ENCODE measurements around the gene ZNF391. TPM values are rescaled to one million over a fixed set of nuclear protein-coding genes. Genes with fewer than 3 reads are reported as not detected.
"Not testable (repeated sequence)": the region's sequence is repeated elsewhere in the genome, so short reads cannot be mapped to it uniquely, and the experiment has no call there.

ZNF391 gene
- total RNA-seq, 4 donors from 2014 or later = 0.60 to 4.5 (median 1.7) TPM

DNA sequence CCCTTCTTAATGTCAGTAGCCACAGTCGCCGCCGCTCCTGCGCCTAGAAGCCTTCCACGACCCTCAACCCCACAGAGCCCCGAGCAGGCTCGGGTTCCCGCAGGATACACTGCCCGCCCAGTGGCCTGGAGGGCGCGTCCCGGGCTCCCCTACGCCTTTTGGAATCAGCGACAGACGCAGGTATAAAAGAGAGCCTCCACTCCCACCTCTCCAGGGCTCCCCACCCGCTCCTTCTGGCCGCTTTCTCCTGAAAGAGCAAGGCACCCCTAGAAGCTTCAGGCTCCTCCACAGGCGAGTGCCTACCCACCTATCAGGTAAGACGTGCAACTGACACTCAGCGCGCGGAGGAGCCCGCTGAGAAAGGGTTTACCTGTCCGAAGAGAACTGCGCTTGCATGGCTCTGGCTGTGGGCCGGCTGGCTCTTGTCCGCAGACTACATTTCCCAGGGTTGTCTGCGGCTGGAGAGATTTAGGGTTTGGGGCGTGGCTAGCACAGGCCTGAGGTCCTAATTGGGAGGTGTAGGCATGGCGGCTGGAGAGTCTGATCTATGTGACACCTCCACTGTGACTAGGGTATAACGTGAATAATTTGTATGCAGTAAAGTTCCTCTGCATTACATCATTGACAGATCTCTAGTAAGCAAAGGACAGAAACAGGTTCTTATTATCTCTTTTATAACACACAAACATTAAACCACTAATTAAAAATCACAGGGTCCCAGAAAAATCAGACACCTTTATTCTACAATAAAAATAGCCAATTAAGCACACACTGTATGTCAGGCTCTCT is 13.5 kb upstream of the ZNF391 start:
- peak; percentile 96 for ATAC-seq (ENCODE audit: low FRiP score)

DNA sequence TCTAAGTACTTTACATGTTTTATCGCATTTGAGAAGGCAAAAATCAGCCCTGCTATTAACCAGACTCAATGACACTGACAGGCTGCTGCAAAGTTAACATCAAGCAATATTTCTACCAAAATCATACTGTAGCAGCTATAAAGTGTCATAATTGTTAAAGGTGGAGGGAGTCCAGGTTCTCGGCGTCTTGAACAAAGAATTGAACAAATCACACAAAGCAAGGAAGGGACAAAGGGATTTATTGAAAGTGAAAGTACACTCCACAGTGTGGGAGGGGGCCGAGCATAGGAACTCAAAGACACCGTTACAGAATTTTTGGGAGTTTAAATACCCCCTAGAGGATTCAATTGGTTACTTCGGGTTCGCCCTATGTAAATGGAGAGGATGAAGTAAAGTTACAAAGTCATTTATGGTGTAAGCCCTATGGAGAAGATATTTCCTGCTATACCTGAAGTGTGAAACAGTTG is 12.9 kb upstream of the ZNF391 start:
- ATAC-seq (ENCODE audit: low FRiP score) (no peak), DNase-seq (ENCODE audit: low spot score) (no peak)
- TF ChIP-seq, protein P1, sequence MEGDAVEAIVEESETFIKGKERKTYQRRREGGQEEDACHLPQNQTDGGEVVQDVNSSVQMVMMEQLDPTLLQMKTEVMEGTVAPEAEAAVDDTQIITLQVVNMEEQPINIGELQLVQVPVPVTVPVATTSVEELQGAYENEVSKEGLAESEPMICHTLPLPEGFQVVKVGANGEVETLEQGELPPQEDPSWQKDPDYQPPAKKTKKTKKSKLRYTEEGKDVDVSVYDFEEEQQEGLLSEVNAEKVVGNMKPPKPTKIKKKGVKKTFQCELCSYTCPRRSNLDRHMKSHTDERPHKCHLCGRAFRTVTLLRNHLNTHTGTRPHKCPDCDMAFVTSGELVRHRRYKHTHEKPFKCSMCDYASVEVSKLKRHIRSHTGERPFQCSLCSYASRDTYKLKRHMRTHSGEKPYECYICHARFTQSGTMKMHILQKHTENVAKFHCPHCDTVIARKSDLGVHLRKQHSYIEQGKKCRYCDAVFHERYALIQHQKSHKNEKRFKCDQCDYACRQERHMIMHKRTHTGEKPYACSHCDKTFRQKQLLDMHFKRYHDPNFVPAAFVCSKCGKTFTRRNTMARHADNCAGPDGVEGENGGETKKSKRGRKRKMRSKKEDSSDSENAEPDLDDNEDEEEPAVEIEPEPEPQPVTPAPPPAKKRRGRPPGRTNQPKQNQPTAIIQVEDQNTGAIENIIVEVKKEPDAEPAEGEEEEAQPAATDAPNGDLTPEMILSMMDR (IDR thresholded peaks at IDR 0.05) = no peak

More for the DNA sequence above, 13.5 kb upstream of the ZNF391 start:
- no peak for DNase-seq (ENCODE audit: low spot score)
- TF ChIP-seq, protein P1 (IDR thresholded peaks at IDR 0.05) = no peak

DNA sequence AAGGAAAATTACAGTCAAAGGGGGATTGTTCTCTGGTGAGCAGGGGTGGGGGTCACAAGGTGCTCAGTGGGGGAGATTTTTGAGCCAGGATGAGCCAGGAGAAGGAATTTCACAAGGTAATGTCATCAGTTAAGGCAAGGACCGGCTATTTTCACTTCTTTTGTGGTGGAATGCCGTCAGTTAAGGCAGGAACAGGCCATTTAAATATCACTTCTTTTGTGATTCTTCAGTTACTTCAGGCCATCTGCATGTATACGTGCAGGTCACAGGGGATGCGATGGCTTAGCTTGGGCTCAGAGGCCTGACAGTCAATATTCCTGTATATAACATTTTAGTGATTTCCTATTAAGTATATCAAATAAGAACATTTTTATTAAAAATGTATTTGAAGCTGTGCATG is 10.2 kb upstream of the ZNF391 start:
- DNase-seq (ENCODE audit: low spot score); ATAC-seq (ENCODE audit: low FRiP score): not testable (repeated sequence)

DNA sequence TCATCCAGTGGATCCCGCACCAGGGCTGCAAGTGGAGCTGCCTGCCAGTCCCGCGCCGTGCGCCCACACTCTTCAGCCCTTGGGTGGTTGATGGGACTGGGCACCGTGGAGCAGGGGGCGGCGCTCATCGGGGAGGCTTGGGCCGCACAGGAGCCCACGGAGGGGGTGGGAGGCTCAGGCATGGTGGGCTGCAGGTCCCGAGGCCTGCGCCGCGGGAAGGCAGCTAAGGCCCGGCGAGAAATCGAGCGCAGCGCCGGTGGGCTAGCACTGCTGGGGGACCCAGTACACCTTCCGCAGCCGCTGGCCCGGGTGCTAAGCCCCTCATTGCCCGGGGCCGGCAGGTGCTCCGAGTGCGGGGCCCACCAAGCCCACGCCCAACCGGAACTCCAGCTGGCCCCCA is 7.6 kb upstream of the ZNF391 start:
- DNase-seq (ENCODE audit: low spot score); ATAC-seq (ENCODE audit: low FRiP score): not testable (repeated sequence)

DNA sequence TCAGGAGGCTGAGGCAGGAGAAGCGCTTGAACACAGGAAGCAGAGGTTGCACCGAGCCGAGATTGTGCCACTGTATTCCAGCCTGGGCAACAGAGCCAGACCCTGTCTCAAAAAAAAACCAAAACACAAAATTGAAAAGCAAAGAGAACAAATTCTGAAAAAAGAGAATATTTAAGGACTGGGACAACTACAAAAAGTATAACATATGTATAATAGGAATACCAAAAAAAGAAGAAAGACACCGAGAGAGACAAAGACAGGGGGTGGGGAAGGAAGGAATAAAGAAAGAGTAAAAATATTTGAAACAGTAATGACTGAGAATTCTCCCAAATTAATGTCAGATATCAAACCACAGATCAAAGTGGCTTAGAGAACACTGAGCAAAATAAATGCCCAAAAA is 5.5 kb upstream of the ZNF391 start:
- ATAC-seq (ENCODE audit: low FRiP score) = no peak
- no peak for DNase-seq (ENCODE audit: low spot score)
- TF ChIP-seq, protein P1 (IDR thresholded peaks at IDR 0.05) = no peak

DNA sequence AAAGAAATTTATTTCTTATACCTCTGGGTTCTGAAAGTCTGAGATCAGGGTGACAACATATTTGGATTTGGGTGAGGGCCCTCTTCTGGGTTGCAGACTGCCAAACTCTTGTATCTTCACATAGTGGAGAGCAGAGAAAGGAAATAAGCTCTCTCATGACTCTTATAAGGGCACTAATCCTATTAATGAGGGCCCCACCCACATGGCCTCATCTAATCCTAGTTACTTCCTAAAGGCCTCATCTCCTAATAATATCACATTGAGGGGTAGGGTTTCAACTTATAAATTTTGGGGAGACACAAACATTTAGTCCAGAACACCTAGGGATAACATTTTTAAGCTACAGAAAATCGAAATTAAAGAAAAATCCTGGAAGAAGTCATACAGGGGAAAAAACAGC is 5.1 kb upstream of the ZNF391 start:
- ATAC-seq (ENCODE audit: low FRiP score) = no peak
- DNase-seq (ENCODE audit: low spot score) = no peak
- TF ChIP-seq, protein P1 (IDR thresholded peaks at IDR 0.05) = no peak

DNA sequence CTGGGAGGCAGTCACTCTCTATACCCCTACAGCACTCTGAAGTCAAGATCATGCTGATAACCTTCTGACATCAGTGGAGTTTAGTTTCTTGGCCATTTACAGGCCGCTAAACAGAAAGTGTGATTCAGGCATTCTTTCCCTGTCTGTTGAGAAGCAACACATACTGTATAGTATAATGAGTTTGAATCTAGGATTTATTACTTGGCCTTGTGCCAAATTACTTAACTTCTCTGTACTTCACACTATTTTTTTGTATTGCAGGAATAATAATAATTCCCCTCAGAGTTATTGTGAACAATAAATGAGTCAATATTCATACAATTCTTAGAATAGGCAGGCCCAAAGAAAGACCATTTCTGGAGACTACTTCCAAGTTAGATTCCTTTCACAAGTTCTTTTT is 4.1 kb downstream of the ZNF391 start:
- ATAC-seq (ENCODE audit: low FRiP score) = no peak
- TF ChIP-seq, protein P1 (IDR thresholded peaks at IDR 0.05) = no peak
- no peak for DNase-seq (ENCODE audit: low spot score)

DNA sequence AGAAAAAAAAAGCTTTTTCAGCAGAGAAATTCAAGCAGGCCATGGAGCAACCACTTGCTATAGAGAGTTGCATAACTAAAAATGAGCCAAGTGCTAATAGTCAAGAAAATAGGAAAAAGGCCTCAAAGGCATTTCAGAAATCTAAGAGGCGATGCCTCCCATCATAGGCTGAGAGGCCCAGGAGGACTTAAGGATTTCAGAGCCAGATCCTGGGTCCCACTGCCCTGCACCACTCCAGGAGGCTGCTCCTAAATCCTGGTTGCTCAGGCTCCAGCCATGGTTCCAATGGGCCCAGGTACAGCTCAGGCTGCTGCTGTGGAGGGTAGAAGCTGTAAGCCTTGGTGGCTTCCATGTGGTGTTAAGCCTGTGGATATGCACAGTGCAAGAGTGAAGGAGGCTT is 5.5 kb downstream of the ZNF391 start:
- no peak for ATAC-seq (ENCODE audit: low FRiP score)
- TF ChIP-seq, protein P1 (IDR thresholded peaks at IDR 0.05) = no peak
- DNase-seq (ENCODE audit: low spot score) = no peak
